ENCODE measurements around the gene PITPNC1. TPM values are rescaled to one million over a fixed set of nuclear protein-coding genes. Genes with fewer than 3 reads are reported as not detected.
"Not testable (repeated sequence)": the region's sequence is repeated elsewhere in the genome, so short reads cannot be mapped to it uniquely, and the experiment has no call there.

PITPNC1 gene
- polyA plus RNA-seq, 1 donor from 2014 or later: 18.8 TPM

- no peak overlapping the region for H3K9ac ChIP-seq (ENCODE audit: low read length)
- no peaks in the 10 kb centered on the region for H3K27me3 ChIP-seq (ENCODE audit: insufficient read depth, low read depth, low read length)
- no peaks in the 10 kb centered on the region for H3K9me3 ChIP-seq (ENCODE audit: low read length)
- H3K27ac ChIP-seq (ENCODE audit: low read length): no peak overlapping the region
- no peaks in the 10 kb centered on the region for H3K9me2 ChIP-seq (ENCODE audit: insufficient read depth, low read length)
- H3F3A ChIP-seq (ENCODE audit: insufficient read depth, low read length, poor library complexity, severe bottlenecking): no peaks in the 10 kb centered on the region
- no peak overlapping the region for H2AFZ ChIP-seq (ENCODE audit: low read depth, low read length)
- no peak overlapping the region for H3K4me3 ChIP-seq (ENCODE audit: low read length)
- H3K4me2 ChIP-seq (ENCODE audit: low read length): no peak overlapping the region
- TF ChIP-seq EZH2 (IDR thresholded peaks at IDR 0.05; ENCODE audit: borderline replicate concordance, insufficient read depth, low read length, poor library complexity, severe bottlenecking) (no peak), SMC3 (conservative IDR thresholded peaks at IDR 0.05; ENCODE audit: poor library complexity) (no peak), POLR2AphosphoS5 (IDR thresholded peaks at IDR 0.05) (no peak), RAD21 (conservative IDR thresholded peaks at IDR 0.05) (no peak), CTCF (IDR thresholded peaks at IDR 0.05; ENCODE audit: poor library complexity, severe bottlenecking) (no peak), EP300 (conservative IDR thresholded peaks at IDR 0.05; ENCODE audit: poor library complexity, severe bottlenecking) (no peak), MXI1 (conservative IDR thresholded peaks at IDR 0.05; ENCODE audit: poor library complexity, severe bottlenecking) (no peak), TAF1 (IDR thresholded peaks at IDR 0.05; ENCODE audit: low read depth) (no peak), REST (IDR thresholded peaks at IDR 0.05; ENCODE audit: borderline replicate concordance) (no peak)
- peaks cover 4% of the 10 kb centered on the region for H3K36me3 ChIP-seq (ENCODE audit: insufficient read depth, low read length)
- no peaks in the 10 kb centered on the region for H3K79me2 ChIP-seq (replicated peaks; ENCODE audit: insufficient read depth, low read length)
- no peaks in the 10 kb centered on the region for H4K20me1 ChIP-seq (ENCODE audit: insufficient read depth)
These were observed 348.3 kb downstream of the PITPNC1 start for GRCh38 chr17:67725373-67725791.

- TF ChIP-seq MXI1 (conservative IDR thresholded peaks at IDR 0.05; ENCODE audit: poor library complexity, severe bottlenecking) (no peak), REST (IDR thresholded peaks at IDR 0.05; ENCODE audit: borderline replicate concordance) (no peak), EZH2 (IDR thresholded peaks at IDR 0.05; ENCODE audit: borderline replicate concordance, insufficient read depth, low read length, poor library complexity, severe bottlenecking) (no peak), CTCF (IDR thresholded peaks at IDR 0.05; ENCODE audit: poor library complexity, severe bottlenecking) (no peak), SMC3 (conservative IDR thresholded peaks at IDR 0.05; ENCODE audit: poor library complexity) (no peak), TAF1 (IDR thresholded peaks at IDR 0.05; ENCODE audit: low read depth) (no peak), POLR2AphosphoS5 (IDR thresholded peaks at IDR 0.05) (no peak), EP300 (conservative IDR thresholded peaks at IDR 0.05; ENCODE audit: poor library complexity, severe bottlenecking) (no peak), RAD21 (conservative IDR thresholded peaks at IDR 0.05) (no peak)
- no peaks in the 10 kb centered on the region for H4K20me1 ChIP-seq (ENCODE audit: insufficient read depth)
- no peaks in the 10 kb centered on the region for H3F3A ChIP-seq (ENCODE audit: insufficient read depth, low read length, poor library complexity, severe bottlenecking)
- H3K9ac ChIP-seq (ENCODE audit: low read length): no peak overlapping the region
- H3K27ac ChIP-seq (ENCODE audit: low read length): no peak overlapping the region
- H3K9me3 ChIP-seq (ENCODE audit: low read length): no peaks in the 10 kb centered on the region
- H3K4me3 ChIP-seq (ENCODE audit: low read length): no peak overlapping the region
- no peaks in the 10 kb centered on the region for H3K27me3 ChIP-seq (ENCODE audit: insufficient read depth, low read depth, low read length)
- H3K79me2 ChIP-seq (replicated peaks; ENCODE audit: insufficient read depth, low read length): no peaks in the 10 kb centered on the region
- peaks cover 1% of the 10 kb centered on the region for H3K36me3 ChIP-seq (ENCODE audit: insufficient read depth, low read length)
- no peak overlapping the region for H2AFZ ChIP-seq (ENCODE audit: low read depth, low read length)
- no peak overlapping the region for H3K4me2 ChIP-seq (ENCODE audit: low read length)
- H3K9me2 ChIP-seq (ENCODE audit: insufficient read depth, low read length): no peaks in the 10 kb centered on the region
These were observed 348.7 kb downstream of the PITPNC1 start for GRCh38 chr17:67725807-67726206.

- H3K4me3 ChIP-seq (ENCODE audit: low read length); H4K20me1 ChIP-seq (ENCODE audit: insufficient read depth); H3K27me3 ChIP-seq (ENCODE audit: insufficient read depth, low read depth, low read length); H3K9me2 ChIP-seq (ENCODE audit: insufficient read depth, low read length); H3K9me3 ChIP-seq (ENCODE audit: low read length); H3F3A ChIP-seq (ENCODE audit: insufficient read depth, low read length, poor library complexity, severe bottlenecking); H3K4me2 ChIP-seq (ENCODE audit: low read length); H2AFZ ChIP-seq (ENCODE audit: low read depth, low read length); H3K9ac ChIP-seq (ENCODE audit: low read length); H3K36me3 ChIP-seq (ENCODE audit: insufficient read depth, low read length); H3K79me2 ChIP-seq (replicated peaks; ENCODE audit: insufficient read depth, low read length); H3K27ac ChIP-seq (ENCODE audit: low read length): not testable (repeated sequence)
These were observed 350.3 kb downstream of the PITPNC1 start for GRCh38 chr17:67727152-67728039.

All from neural cell (in vitro differentiated cells).